ENCODE results near the gene IFIH1. TPM values are rescaled to one million over a fixed set of nuclear protein-coding genes. Genes with fewer than 3 reads are reported as not detected.

IFIH1 gene
- total RNA-seq, 1 donor from 2014 or later: 38.1 TPM

DNA sequence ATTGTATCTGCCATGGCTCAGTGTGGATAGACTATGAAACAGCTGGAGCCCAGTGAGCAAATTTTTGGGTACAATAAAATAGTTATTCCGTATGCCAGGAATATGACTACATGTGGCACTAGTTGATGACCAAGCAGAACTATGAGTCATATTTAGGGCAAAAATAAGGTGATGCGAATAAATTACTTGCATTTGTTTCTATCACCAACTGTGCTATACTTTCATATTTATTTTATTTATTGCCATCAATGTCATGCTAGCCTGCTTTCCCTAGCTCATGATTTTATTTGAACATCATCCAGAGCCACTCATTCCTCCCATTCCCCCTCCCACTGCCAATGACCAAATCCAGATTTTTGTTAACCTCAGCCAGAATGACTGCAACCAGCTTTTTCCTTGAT lies 61.9 kb downstream of the IFIH1 start:
- no peaks in the 10 kb centered on the region for H3K36me3 ChIP-seq
- no peak overlapping the region for H3K4me3 ChIP-seq
- ATAC-seq: no peak
- no peak for TF ChIP-seq CTCF (IDR thresholded peaks at IDR 0.05)
- no peak overlapping the region for H3K27ac ChIP-seq
- intact Hi-C loops (cut with DNase I): no loop called here
- peaks cover 11% of the 10 kb centered on the region for H3K4me1 ChIP-seq
- no peaks in the 10 kb centered on the region for H3K9me3 ChIP-seq
- H3K27me3 ChIP-seq: no peaks in the 10 kb centered on the region
- DNase-seq: no peak

DNA sequence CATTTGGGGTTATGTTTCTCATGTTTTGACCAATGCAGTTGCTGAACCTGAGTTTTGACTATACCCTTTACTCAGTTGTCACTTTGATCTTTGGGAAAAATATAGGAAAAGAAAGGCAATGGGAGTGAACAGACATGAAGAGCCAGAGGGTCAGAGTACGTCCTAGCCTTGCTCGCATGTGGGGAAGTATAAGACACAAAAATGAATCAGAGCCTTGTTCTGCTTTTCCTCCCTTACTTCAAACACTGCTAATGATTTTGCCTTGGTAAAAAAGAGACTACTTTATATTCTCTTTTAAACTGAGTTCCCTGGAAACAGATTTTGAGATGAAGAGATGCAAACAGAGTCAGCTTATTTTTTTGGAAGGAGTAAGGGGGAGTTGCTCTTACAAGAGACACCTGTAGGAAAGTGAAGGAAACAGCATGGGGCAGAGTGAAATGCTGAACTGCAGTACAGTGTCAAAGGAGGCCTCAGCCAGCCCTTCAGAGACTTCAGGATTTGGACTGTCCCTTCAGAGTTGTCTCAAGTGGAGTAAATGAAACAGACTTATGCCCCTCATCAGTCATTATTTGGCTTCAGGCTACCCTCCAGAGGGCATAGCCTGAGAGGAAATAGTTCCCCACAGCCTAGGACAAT lies 64.1 kb downstream of the IFIH1 start:
- no peak overlapping the region for H3K4me3 ChIP-seq
- TF ChIP-seq CTCF (IDR thresholded peaks at IDR 0.05): no peak
- ATAC-seq: no peak
- intact Hi-C loops (cut with DNase I): no loop called here
- no peak overlapping the region for H3K27ac ChIP-seq
- no peaks in the 10 kb centered on the region for H3K36me3 ChIP-seq
- H3K4me1 ChIP-seq: no peaks in the 10 kb centered on the region
- no peak for DNase-seq
- no peaks in the 10 kb centered on the region for H3K9me3 ChIP-seq
- H3K27me3 ChIP-seq: no peaks in the 10 kb centered on the region

DNA sequence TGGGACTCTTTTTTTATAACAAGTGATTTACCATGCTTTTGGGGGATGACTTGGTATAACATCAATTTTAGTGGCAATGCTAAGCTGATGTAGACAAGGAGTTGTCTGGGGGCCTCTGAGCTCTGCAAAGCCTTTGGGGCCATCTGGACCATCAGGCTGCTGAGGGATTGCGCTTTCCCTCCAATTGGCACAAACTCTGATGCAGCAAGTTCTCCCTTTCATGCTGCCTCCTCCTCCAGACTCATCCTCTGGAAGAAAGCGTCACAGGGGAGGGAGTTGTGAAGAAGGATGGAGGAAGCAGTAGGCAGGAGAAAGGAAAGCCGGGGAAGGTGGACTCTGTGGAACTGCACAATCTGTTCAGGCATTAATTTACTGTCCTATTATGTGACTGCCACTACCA lies 65.0 kb downstream of the IFIH1 start:
- no peaks in the 10 kb centered on the region for H3K4me1 ChIP-seq
- no peak overlapping the region for H3K27ac ChIP-seq
- no peak for DNase-seq
- no peaks in the 10 kb centered on the region for H3K9me3 ChIP-seq
- no peak for TF ChIP-seq CTCF (IDR thresholded peaks at IDR 0.05)
- ATAC-seq: no peak
- intact Hi-C loops (cut with DNase I): no loop called here
- H3K36me3 ChIP-seq: no peaks in the 10 kb centered on the region
- no peak overlapping the region for H3K4me3 ChIP-seq
- H3K27me3 ChIP-seq: no peaks in the 10 kb centered on the region

DNA sequence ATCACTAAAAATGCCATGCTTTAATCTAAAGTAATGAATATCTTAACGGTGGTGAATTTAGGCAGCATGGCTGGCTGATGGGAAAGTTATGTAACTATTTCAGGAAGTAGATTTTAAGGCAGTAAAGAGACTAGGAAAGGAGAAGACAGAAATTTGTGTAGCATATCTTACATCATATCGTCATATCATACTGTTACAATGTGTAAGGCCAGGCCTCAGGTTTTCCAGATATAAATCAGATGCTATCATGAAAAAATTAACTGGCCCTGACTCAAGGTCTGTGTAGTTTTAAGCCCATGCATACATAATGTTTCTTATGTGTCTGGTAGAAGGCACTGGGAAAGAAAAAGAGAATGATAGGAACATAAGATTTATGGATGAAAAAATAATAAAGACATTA lies 66.3 kb downstream of the IFIH1 start:
- no peaks in the 10 kb centered on the region for H3K27me3 ChIP-seq
- intact Hi-C loops (cut with DNase I): no loop called here
- peak; percentile 39 for ATAC-seq
- no peak overlapping the region for H3K27ac ChIP-seq
- H3K4me3 ChIP-seq: no peak overlapping the region
- H3K9me3 ChIP-seq: no peaks in the 10 kb centered on the region
- no peak for DNase-seq
- H3K36me3 ChIP-seq: no peaks in the 10 kb centered on the region
- no peak for TF ChIP-seq CTCF (IDR thresholded peaks at IDR 0.05)
- no peaks in the 10 kb centered on the region for H3K4me1 ChIP-seq

DNA sequence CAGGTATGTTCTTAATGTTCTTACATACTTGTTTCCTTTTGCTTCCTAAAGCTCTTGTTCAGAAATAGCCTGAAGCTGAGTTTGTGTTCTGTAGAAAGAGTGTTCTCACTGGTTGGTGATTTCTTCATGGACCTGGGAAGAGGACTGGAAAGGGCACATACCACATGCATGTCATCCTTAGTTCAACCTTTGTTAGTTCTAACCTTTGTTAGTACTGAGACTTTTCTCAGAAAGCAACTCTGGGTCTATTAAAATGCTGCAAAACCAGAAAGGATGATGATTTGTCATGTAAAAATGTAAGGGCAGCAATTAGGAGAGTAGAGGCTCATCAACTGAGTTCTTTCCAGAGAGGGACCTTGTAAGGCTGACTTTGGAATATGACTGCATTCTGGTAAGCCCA lies 72.7 kb downstream of the IFIH1 start:
- DNase-seq (no peak), ATAC-seq (peak; percentile 48)
- no peaks in the 10 kb centered on the region for H3K27me3 ChIP-seq
- H3K9me3 ChIP-seq: no peaks in the 10 kb centered on the region
- H3K27ac ChIP-seq: no peak overlapping the region
- intact Hi-C loops (cut with DNase I): no loop called here
- no peak for TF ChIP-seq CTCF (IDR thresholded peaks at IDR 0.05)
- no peak overlapping the region for H3K4me3 ChIP-seq
- H3K36me3 ChIP-seq: no peaks in the 10 kb centered on the region
- H3K4me1 ChIP-seq: peaks cover 17% of the 10 kb centered on the region

DNA sequence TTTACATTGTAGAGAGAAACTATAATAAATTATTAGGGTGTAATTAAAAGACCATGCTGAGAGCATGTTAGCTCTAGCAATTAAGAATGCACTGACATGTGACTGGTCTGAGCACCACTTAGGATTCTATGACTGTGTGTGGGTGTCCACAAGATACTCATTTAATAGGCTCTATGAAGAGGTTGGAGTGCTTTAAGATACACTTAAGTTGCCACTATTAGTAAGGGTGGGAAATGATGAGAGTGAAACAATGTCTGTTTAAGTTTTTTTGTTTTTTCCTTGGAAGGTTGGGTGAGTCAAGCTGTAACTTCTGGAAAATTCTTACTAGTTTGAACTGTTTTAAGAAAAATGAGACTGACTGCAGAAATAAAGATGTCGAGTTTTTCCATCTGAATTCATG lies 73.4 kb downstream of the IFIH1 start:
- no peak for TF ChIP-seq CTCF (IDR thresholded peaks at IDR 0.05)
- intact Hi-C loops (cut with DNase I): no loop called here
- Histone ChIP-seq H3K4me1 (peaks cover 17% of the 10 kb centered on the region), H3K4me3 (no peak overlapping the region), H3K27me3 (no peaks in the 10 kb centered on the region), H3K36me3 (no peaks in the 10 kb centered on the region), H3K9me3 (no peaks in the 10 kb centered on the region), H3K27ac (peak overlapping the region; percentile 24)
- ATAC-seq (peak; percentile 71), DNase-seq (no peak)
